K562 (cell line): ENCODE data around the gene C10orf95. TPM values are rescaled to one million over a fixed set of nuclear protein-coding genes. Genes with fewer than 3 reads are reported as not detected.

ENCODE experiments used
- ATAC-seq: fragments of 200-7000 bp; cut with Tn5 transposase; 3 replicates; pipeline ENCODE4 v1.9.1; 2020; ENCODE audit warnings: moderate library complexity
- BruUV-seq: library from RNA; stranded (reverse); fragments of 400-500 nt; replicated peaks from 2 replicates; lab custom pipeline; 2021; lab: Mats Ljungman, UMichigan
- CTCF ChIA-PET: fragments of 300-600 bp; formaldehyde crosslinking; extraction: SDS; loops from one replicate; lab custom pipeline; 2021; ENCODE audit warnings: low intra/inter-chr PET ratio; lab: Yijun Ruan, JAX
- POLR2A ChIA-PET: fragments of 300-600, 350-650 bp; sonication (Branson Sonifier 250); formaldehyde crosslinking; extraction: SDS; loops from one replicate; lab custom pipeline; 2021; ENCODE audit warnings: antibody characterized with exemption, inconsistent platforms; lab: Yijun Ruan, JAX
- DNase-seq, 4 experiments: peaks; one replicate each; pipeline versions ENCODE4 v3.0.0 to v3.0.0-alpha.2; 2011 to 2018; ENCODE audit warnings: low spot score in 3 of 4, mixed read lengths in 3 of 4; ENCODE audit errors: extremely low read depth in 1 of 4
- FAIRE-seq: peaks from 2 replicates; lab custom pipeline; 2011; peaks lifted over from hg19 to GRCh38; lab: Jason Lieb, UNC
- H2AFZ ChIP-seq: 2 replicates; pipeline ENCODE4 v1.6.0; 2011; ENCODE audit warnings: low read depth, low read length, control low read depth, inconsistent platforms
- H3K27ac ChIP-seq: fragments of 200-600 bp; 3 replicates; pipeline ENCODE4 v1.8.0; 2011; ENCODE audit warnings: low read depth, mild to moderate bottlenecking, control low read depth, inconsistent platforms, low read length, moderate library complexity, mixed read lengths; ENCODE audit errors: extremely low read depth
- H3K27me3 ChIP-seq, 2 experiments: fragments of 300-600 bp in 1 of 2; 2 replicates in 1 of 2; 3 replicates in 1 of 2; pipeline versions ENCODE4 v1.6.0 to v1.8.0; 2011; ENCODE audit warnings: inconsistent platforms in 2 of 2, low read length in 2 of 2, mild to moderate bottlenecking in 1 of 2, mixed read lengths in 1 of 2, moderate library complexity in 1 of 2; ENCODE audit not compliant: control insufficient read depth in 2 of 2, insufficient read depth in 2 of 2
- H3K36me3 ChIP-seq: fragments of 300-600 bp; 3 replicates; pipeline ENCODE4 v1.8.0; 2011; ENCODE audit warnings: mild to moderate bottlenecking, low read length, inconsistent platforms; ENCODE audit not compliant: control insufficient read depth, insufficient read depth
- H3K4me1 ChIP-seq, 2 experiments: fragments of 200-600 bp in 1 of 2; replicated peaks in 1 of 2; 2 replicates in 1 of 2; 3 replicates in 1 of 2; pipeline versions ENCODE4 v1.5.1 to v1.8.0; 2011; ENCODE audit warnings: inconsistent platforms in 2 of 2, low read length in 2 of 2, mild to moderate bottlenecking in 1 of 2, mixed read lengths in 1 of 2, moderate library complexity in 1 of 2; ENCODE audit not compliant: control insufficient read depth in 2 of 2, insufficient read depth in 2 of 2
- H3K4me2 ChIP-seq: 2 replicates; pipeline ENCODE4 v1.6.1; 2011; ENCODE audit warnings: low read length, control low read depth, inconsistent platforms, mixed read lengths; ENCODE audit not compliant: insufficient read depth
- H3K4me3 ChIP-seq: fragments of 200-600 bp; sonication (generic), shearing (Covaris generic); 2 replicates; pipeline ENCODE4 v1.5.1; 2016; ENCODE audit warnings: control low read depth, inconsistent platforms
- H3K79me2 ChIP-seq: fragments of 200-600 bp; 3 replicates; pipeline ENCODE4 v1.8.0; 2011; ENCODE audit warnings: low read length, inconsistent platforms; ENCODE audit not compliant: control insufficient read depth, insufficient read depth
- H3K9ac ChIP-seq, 2 experiments: 2 replicates each; pipeline versions ENCODE4 v1.6.0 to v1.6.1; 2011; ENCODE audit warnings: low read depth in 2 of 2, low read length in 2 of 2, control low read depth in 1 of 2, inconsistent platforms in 1 of 2, mild to moderate bottlenecking in 1 of 2, mixed read lengths in 1 of 2; ENCODE audit not compliant: insufficient read depth in 1 of 2
- H3K9me1 ChIP-seq: one replicate; pipeline ENCODE4 v1.6.0; 2011; ENCODE audit warnings: inconsistent platforms, mild to moderate bottlenecking, low read length, moderate library complexity; ENCODE audit not compliant: control insufficient read depth, insufficient read depth
- H3K9me3 ChIP-seq: replicated peaks from 2 replicates; pipeline ENCODE4 v1.5.1; 2011; ENCODE audit warnings: low read depth, low read length, inconsistent platforms; ENCODE audit not compliant: control insufficient read depth, insufficient read depth
- H4K20me1 ChIP-seq: replicated peaks from 2 replicates; pipeline ENCODE4 v1.6.1; 2011; ENCODE audit warnings: low read length, inconsistent platforms, mixed read lengths; ENCODE audit not compliant: control insufficient read depth, insufficient read depth
- FOXP1 ChIP-seq: sonication (generic); formaldehyde crosslinking; IDR thresholded peaks from 2 replicates; pipeline ENCODE4 v1.8.0; 2022; ENCODE audit warnings: mild to moderate bottlenecking, missing genetic modification reagents
- POLR2G ChIP-seq: fragments of 200-400 bp; formaldehyde crosslinking; IDR thresholded peaks from 2 replicates; pipeline ENCODE4 v1.6.1; 2017; ENCODE audit warnings: low read depth, mild to moderate bottlenecking, antibody characterized with exemption, low read length, moderate library complexity
- ZNF133 ChIP-seq: fragments of 250-450 bp; sonication (Bioruptor Pico); IDR thresholded peaks from 2 replicates; pipeline ENCODE4 v1.4.0; 2020; ENCODE audit warnings: mild to moderate bottlenecking
- WGBS: fragments of 100-300 bp; shearing (Covaris generic); methylation state at CpG from one replicate; pipeline ENCODE4 v1.1.6; 2016; ENCODE audit warnings: low coverage, mixed read lengths; ENCODE audit not compliant: insufficient coverage; ENCODE audit errors: missing lambda C conversion rate; 5-methylcytosine and 5-hydroxymethylcytosine counted together
- in situ Hi-C: fragments of 300-500 bp; cut with MboI; formaldehyde crosslinking; loops from 4 replicates; pipeline ENCODE4 v1.15.0; 2018; ENCODE audit warnings: inconsistent platforms, mixed read lengths
- intact Hi-C: fragments of 100-400 bp; cut with micrococcal nuclease; formaldehyde crosslinking; loops from 2 replicates; pipeline ENCODE4 v1.14.2; 2022
- polyA plus RNA-seq, 8 experiments: library from polyadenylated mRNA; depleted of rRNA in 4 of 8; stranded (reverse) in 5 of 8; unstranded in 3 of 8; fragments of >200 nt; fragmentation: Nextera tagmentation in 2 of 8; fragmentation: Illumina TruSeq in 1 of 8; extraction: Ambion mirVana in 2 of 8; extraction: Trizol in 1 of 8; gene quantifications; 2 replicates each; pipeline versions ENCODE4 v1.2.1 to v1.2.3, GENCODE V29; 2011 to 2014; ENCODE audit warnings: inconsistent platforms in 1 of 8, missing spikeins in 1 of 8
- total RNA-seq, 7 experiments: library from RNA; depleted of rRNA in 6 of 7; stranded (reverse); fragments of >200 nt in 6 of 7; fragmentation: Illumina TruSeq in 2 of 7; extraction: Trizol in 2 of 7; gene quantifications; 2 replicates each; pipeline versions ENCODE4 v1.2.1 to v1.2.3, GENCODE V29; 2011 to 2021; ENCODE audit warnings: low replicate concordance in 1 of 7

The C10orf95 gene
- total and polyA plus RNA-seq, 9 of the 15 experiments (the other 6 are each of a cell fraction or from before 2014, with no cell fraction given), result 0.03 to 0.41 (median 0.17) TPM; not detected in 1

- TF ChIP-seq FOXP1 (CRISPR knock-in tag), result no peak
These were observed 26.4 kb downstream of the C10orf95 start (continued) for GRCh38 chr10:102424916-102425315.

DNA sequence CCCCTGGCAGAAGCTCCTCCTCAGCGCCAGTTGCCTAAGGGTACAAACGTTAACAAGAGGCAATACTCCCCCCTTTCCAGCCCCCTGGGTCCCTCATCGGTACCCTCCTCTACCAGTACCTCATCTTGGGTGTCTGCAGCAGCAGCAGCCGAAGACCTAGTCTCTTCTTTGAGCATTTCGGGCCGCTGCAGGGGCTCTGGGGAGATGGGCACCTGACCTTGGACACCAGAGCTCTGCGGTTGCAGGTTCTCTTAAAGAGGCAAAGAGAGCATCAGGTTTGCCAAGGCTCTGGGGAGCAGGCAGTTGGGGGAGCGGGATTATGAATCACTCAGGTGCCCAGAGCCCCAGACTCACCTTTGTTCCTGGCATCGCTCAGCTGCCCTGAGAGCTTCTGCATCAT is 27.2 kb downstream of the C10orf95 start:
- FAIRE-seq, result no peak
- WGBS, result 89% methylated on average over 6 of the region's 9 CpGs

More for the DNA sequence above, 27.2 kb downstream of the C10orf95 start:
- no peaks in the 10 kb centered on the region for H3K9me3 ChIP-seq
- POLR2A ChIA-PET, result interaction anchor here (0.6 to 5.3 kb wide), 6 partner anchors 8 to 55 kb away, joined by 3 to 34 read pairs (median 4); partner anchors contain the start of gene CUEDC2
- no peaks in the 10 kb centered on the region for H3K27me3 ChIP-seq
- H3K27ac ChIP-seq, result no peak overlapping the region
- DNase-seq (no peak), ATAC-seq (no peak)
- no TSS peak for BruUV-seq
- intact Hi-C loops, result loop anchor here (5.0 kb wide), 1 partner anchor 38 kb away; no protein-coding TSS in a partner anchor
- TF ChIP-seq POLR2G (0 out of 2 replicates have a peak, but pooled peaks have one; percentile 17), ZNF133 (CRISPR knock-in tag) (no peak)
- no peaks in the 10 kb centered on the region for H3K9me1 ChIP-seq
- peaks cover 11 to 43% of the 10 kb centered on the region in 2 experiments; a peak in 4 of 5 replicates for H3K4me1 ChIP-seq
- CTCF ChIA-PET, result no interaction called here
- H3K4me2 ChIP-seq, result no peak overlapping the region
- in situ Hi-C loops, result no loop called here
- H3K4me3 ChIP-seq, result no peak overlapping the region
- no peak overlapping the region for H2AFZ ChIP-seq
- peaks cover 17% of the 10 kb centered on the region; the same call in 2 of the 3 replicates for H3K36me3 ChIP-seq
- no peak overlapping the region for H3K9ac ChIP-seq
- H3K79me2 ChIP-seq, result peaks cover 25% of the 10 kb centered on the region
- H4K20me1 ChIP-seq, result no peaks in the 10 kb centered on the region
